IMR-90 (cell line): ENCODE measurements around the gene B4GALNT3.

Source experiments
- CHD1 ChIP-seq: IDR thresholded peaks from 2 replicates; pipeline ENCODE4 v1.6.1; 2012; ENCODE audit warnings: low read depth, low read length, improper control_type of control experiment
- FOS ChIP-seq: fragments of 150-350 bp; IDR thresholded peaks from 2 replicates; pipeline ENCODE4 v1.6.1; 2016; ENCODE audit warnings: low read depth, low read length
- MAZ ChIP-seq: IDR thresholded peaks from 2 replicates; pipeline ENCODE4 v1.6.1; 2012; ENCODE audit warnings: low read depth, mild to moderate bottlenecking, low read length, improper control_type of control experiment, moderate library complexity, borderline replicate concordance
- POLR2A ChIP-seq: IDR thresholded peaks from 2 replicates; pipeline ENCODE4 v1.6.1; 2012; ENCODE audit warnings: mild to moderate bottlenecking, low read depth, low read length
- RAD21 ChIP-seq: IDR thresholded peaks from 2 replicates; pipeline ENCODE4 v1.6.1; 2012; ENCODE audit warnings: low read length, improper control_type of control experiment
- RCOR1 ChIP-seq: IDR thresholded peaks from 2 replicates; pipeline ENCODE4 v1.6.1; 2012; ENCODE audit warnings: mild to moderate bottlenecking, low read length, improper control_type of control experiment; ENCODE audit not compliant: insufficient replicate concordance
- RFX5 ChIP-seq: IDR thresholded peaks from 2 replicates; pipeline ENCODE4 v1.8.0; 2012; ENCODE audit warnings: low read depth, mild to moderate bottlenecking, low read length, moderate library complexity
- SMC3 ChIP-seq: fragments of 150-350 bp; IDR thresholded peaks from 2 replicates; pipeline ENCODE4 v1.6.1; 2016; ENCODE audit warnings: low read depth, mild to moderate bottlenecking, antibody characterized with exemption, low read length, moderate library complexity
- TF ChIP-seq, protein P1 (sequence below): conservative IDR thresholded peaks from 2 replicates; pipeline ENCODE4 v1.5.1; 2012; ENCODE audit warnings: mild to moderate bottlenecking, low read depth, low read length, improper control_type of control experiment
- TF ChIP-seq, protein P2 (sequence below): fragments of 150-350 bp; IDR thresholded peaks from 2 replicates; pipeline ENCODE4 v1.6.1; 2017; ENCODE audit warnings: mild to moderate bottlenecking, antibody characterized with exemption, low read length, low read depth

DNA sequence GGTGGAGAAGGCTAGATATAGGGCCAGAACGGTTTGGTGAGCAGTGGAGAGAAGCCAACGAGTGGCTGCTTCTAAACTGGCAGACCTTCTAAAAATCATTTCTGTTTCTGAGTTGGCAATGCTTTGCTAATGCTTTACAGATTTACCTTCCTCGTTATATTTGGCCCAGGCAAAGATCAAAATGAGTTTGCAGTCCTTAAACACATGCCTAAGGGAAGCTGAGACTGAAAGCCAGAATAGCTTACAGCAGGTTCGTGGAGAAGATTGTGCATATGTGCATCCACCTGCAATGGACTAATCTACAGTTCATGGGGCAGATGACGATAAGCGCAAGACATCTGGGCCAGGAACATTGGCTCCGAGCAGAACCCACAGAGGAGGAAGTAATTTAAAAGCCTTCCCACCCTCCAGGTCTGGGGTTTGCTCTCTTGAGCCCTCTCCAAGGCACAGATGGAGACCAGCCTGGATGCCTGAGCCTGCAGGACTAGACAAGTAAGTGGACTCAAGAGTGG is 104.1 kb downstream of the B4GALNT3 start:
- TF ChIP-seq, protein P1, sequence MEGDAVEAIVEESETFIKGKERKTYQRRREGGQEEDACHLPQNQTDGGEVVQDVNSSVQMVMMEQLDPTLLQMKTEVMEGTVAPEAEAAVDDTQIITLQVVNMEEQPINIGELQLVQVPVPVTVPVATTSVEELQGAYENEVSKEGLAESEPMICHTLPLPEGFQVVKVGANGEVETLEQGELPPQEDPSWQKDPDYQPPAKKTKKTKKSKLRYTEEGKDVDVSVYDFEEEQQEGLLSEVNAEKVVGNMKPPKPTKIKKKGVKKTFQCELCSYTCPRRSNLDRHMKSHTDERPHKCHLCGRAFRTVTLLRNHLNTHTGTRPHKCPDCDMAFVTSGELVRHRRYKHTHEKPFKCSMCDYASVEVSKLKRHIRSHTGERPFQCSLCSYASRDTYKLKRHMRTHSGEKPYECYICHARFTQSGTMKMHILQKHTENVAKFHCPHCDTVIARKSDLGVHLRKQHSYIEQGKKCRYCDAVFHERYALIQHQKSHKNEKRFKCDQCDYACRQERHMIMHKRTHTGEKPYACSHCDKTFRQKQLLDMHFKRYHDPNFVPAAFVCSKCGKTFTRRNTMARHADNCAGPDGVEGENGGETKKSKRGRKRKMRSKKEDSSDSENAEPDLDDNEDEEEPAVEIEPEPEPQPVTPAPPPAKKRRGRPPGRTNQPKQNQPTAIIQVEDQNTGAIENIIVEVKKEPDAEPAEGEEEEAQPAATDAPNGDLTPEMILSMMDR: no peak
- TF ChIP-seq SMC3: no peak
- TF ChIP-seq RCOR1: no peak
- no peak for TF ChIP-seq CHD1
- TF ChIP-seq RFX5: no peak
- TF ChIP-seq MAZ: no peak
- no peak for TF ChIP-seq FOS
- TF ChIP-seq RAD21: no peak
- TF ChIP-seq, protein P2, sequence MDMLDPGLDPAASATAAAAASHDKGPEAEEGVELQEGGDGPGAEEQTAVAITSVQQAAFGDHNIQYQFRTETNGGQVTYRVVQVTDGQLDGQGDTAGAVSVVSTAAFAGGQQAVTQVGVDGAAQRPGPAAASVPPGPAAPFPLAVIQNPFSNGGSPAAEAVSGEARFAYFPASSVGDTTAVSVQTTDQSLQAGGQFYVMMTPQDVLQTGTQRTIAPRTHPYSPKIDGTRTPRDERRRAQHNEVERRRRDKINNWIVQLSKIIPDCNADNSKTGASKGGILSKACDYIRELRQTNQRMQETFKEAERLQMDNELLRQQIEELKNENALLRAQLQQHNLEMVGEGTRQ: no peak
- TF ChIP-seq POLR2A: no peak
